Uterus (tissue), 2 donors: ENCODE data around the gene PNKD.

Experiments used
- POLR2A ChIP-seq, 2 donors: fragments of 450-650 bp; IDR thresholded peaks; one replicate each; pipeline ENCODE4 v1.6.1; 2016; ENCODE audit warnings: antibody characterized with exemption in 2 of 2, mild to moderate bottlenecking in 1 of 2, moderate library complexity in 1 of 2
- TF ChIP-seq, protein P1 (sequence below), 4 experiments: fragments of 200-600 bp in 2 of 4; fragments of 450-650 bp in 2 of 4; sonication (generic) in 2 of 4; IDR thresholded peaks; one replicate each; pipeline ENCODE4 v1.5.1; 2016 to 2019; ENCODE audit warnings: antibody characterized with exemption in 4 of 4, mild to moderate bottlenecking in 2 of 4, moderate library complexity in 1 of 4

DNA sequence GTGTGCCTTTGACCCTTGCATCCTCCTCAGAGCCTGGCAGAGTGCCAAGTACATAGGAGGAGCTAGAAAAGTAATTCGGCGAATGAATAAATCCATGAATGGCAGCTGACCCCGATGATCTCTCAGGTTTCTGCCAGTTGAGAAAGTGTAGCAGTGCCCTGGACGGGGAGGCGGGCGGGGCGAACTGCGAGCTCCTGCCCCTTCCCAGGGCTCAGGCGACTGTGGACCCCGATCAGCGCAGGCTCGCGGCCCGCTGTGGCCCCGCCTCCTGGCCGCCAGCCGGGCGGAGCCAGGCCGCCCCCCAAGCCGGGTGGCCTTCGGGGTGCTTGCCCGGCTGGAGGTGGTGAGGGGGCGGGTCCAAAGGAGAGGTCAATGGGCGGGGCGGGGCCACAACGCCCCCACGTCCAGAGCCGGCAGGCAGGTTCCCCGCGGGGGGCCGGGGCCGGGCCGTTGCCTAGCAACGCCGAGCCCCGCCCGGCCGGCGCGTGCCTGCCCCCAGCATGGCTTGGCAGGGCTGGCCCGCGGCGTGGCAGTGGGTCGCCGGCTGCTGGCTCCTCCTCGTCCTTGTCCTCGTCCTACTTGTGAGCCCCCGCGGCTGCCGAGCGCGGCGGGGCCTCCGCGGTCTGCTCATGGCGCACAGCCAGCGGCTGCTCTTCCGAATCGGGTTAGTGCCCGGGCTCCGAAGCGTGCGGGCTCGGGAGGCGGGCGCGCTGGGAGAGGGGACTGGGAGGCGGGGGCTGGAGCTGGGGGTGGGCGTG is 52.6 kb downstream of the PNKD start:
- TF ChIP-seq, protein P1, sequence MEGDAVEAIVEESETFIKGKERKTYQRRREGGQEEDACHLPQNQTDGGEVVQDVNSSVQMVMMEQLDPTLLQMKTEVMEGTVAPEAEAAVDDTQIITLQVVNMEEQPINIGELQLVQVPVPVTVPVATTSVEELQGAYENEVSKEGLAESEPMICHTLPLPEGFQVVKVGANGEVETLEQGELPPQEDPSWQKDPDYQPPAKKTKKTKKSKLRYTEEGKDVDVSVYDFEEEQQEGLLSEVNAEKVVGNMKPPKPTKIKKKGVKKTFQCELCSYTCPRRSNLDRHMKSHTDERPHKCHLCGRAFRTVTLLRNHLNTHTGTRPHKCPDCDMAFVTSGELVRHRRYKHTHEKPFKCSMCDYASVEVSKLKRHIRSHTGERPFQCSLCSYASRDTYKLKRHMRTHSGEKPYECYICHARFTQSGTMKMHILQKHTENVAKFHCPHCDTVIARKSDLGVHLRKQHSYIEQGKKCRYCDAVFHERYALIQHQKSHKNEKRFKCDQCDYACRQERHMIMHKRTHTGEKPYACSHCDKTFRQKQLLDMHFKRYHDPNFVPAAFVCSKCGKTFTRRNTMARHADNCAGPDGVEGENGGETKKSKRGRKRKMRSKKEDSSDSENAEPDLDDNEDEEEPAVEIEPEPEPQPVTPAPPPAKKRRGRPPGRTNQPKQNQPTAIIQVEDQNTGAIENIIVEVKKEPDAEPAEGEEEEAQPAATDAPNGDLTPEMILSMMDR (IDR thresholded peaks at IDR 0.05): no peak
- peak; percentile 18 to 42 for TF ChIP-seq POLR2A (IDR thresholded peaks at IDR 0.05)
